OCI-LY1 (cell line): ENCODE data around the gene IL1RAPL1.

Experiments
- H2AFZ ChIP-seq: fragments of 200-600 bp; sonication (generic), shearing (Covaris generic); 2 replicates; pipeline ENCODE4 v1.6.0; 2014; ENCODE audit warnings: antibody characterized with exemption, mild to moderate bottlenecking, low read length
- H3F3A ChIP-seq: fragments of 200-600 bp; sonication (generic), shearing (Covaris generic); 2 replicates; pipeline ENCODE4 v1.6.0; 2014; ENCODE audit warnings: mild to moderate bottlenecking, antibody characterized with exemption, low read length, moderate library complexity; ENCODE audit not compliant: insufficient read depth
- H3K27ac ChIP-seq: fragments of 200-600 bp; sonication (generic); 2 replicates; pipeline ENCODE4 v1.5.1; 2014; ENCODE audit warnings: low read length, mixed run types, mild to moderate bottlenecking, low read depth; ENCODE audit not compliant: poor library complexity, severe bottlenecking
- H3K27me3 ChIP-seq: fragments of 200-600 bp; sonication (generic); 2 replicates; pipeline ENCODE4 v1.6.0; 2014; ENCODE audit warnings: antibody characterized with exemption, mild to moderate bottlenecking, low read length, moderate library complexity; ENCODE audit not compliant: insufficient read depth
- H3K36me3 ChIP-seq: fragments of 200-600 bp; sonication (generic); 2 replicates; pipeline ENCODE4 v1.6.1; 2014; ENCODE audit warnings: mild to moderate bottlenecking, antibody characterized with exemption, low read length, moderate library complexity, mixed read lengths; ENCODE audit not compliant: insufficient read depth
- H3K4me1 ChIP-seq: fragments of 200-600 bp; sonication (generic); 2 replicates; pipeline ENCODE4 v1.5.1; 2014; ENCODE audit warnings: mild to moderate bottlenecking, low read length, moderate library complexity; ENCODE audit not compliant: insufficient read depth, severe bottlenecking
- H3K4me2 ChIP-seq: fragments of 200-600 bp; sonication (generic), shearing (Covaris generic); 2 replicates; pipeline ENCODE4 v1.6.1; 2014; ENCODE audit warnings: low read length
- H3K4me3 ChIP-seq: fragments of 200-600 bp; sonication (generic); 2 replicates; pipeline ENCODE4 v1.5.1; 2014; ENCODE audit warnings: low read length, low read depth, mild to moderate bottlenecking, mixed read lengths; ENCODE audit not compliant: poor library complexity, severe bottlenecking
- H3K79me2 ChIP-seq: fragments of 200-600 bp; shearing (Covaris generic); 2 replicates; pipeline ENCODE4 v1.6.1; 2016; ENCODE audit warnings: mixed run types, low read length, mixed read lengths; ENCODE audit not compliant: insufficient read depth
- H3K9ac ChIP-seq: fragments of 200-600 bp; sonication (generic), shearing (Covaris generic); 2 replicates; pipeline ENCODE4 v1.6.1; 2014; ENCODE audit warnings: mild to moderate bottlenecking, low read length, mixed read lengths
- H3K9me2 ChIP-seq: fragments of 200-600 bp; sonication (generic), shearing (Covaris generic); 2 replicates; pipeline ENCODE4 v1.6.1; 2014; ENCODE audit warnings: low read depth, mild to moderate bottlenecking, low read length, mixed read lengths
- H3K9me3 ChIP-seq: fragments of 200-600 bp; shearing (Covaris generic); 2 replicates; pipeline ENCODE4 v1.6.1; 2014; ENCODE audit warnings: low read length, mixed read lengths
- H4K20me1 ChIP-seq: fragments of 200-600 bp; sonication (generic), shearing (Covaris generic); 2 replicates; pipeline ENCODE4 v1.6.0; 2016; ENCODE audit warnings: mild to moderate bottlenecking, low read length; ENCODE audit not compliant: insufficient read depth
- EZH2 ChIP-seq: fragments of 200-600 bp; sonication (generic), shearing (Covaris generic); IDR thresholded peaks from 2 replicates; pipeline ENCODE4 v1.8.0; 2017; ENCODE audit warnings: borderline replicate concordance, mixed run types, mild to moderate bottlenecking, antibody characterized with exemption, low read length, moderate library complexity, mixed read lengths
- TF ChIP-seq, protein P1 (sequence below): fragments of 200-600 bp; sonication (generic), shearing (Covaris generic); IDR thresholded peaks from 2 replicates; pipeline ENCODE4 v1.5.1; 2017; ENCODE audit warnings: mild to moderate bottlenecking, antibody characterized with exemption, low read length, moderate library complexity, mixed read lengths

Gene IL1RAPL1

DNA sequence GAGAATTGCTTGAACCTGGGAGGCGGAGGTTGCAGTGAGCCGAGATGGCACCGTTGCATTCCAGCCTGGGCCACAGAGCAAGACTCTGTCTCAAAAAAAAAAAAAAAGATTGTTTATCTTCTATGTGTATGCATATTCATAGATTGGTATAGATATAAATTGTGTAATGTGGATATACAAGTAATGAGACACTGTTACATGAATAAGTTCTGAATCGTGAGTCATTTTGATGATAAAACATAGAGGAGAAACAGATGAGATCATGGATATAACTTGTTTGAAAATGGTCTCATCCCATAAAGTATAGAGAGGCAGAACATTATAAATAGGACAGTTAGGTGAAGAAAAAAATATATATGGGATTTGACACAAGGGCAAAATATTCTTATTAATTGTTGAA lies 628.0 kb downstream of the IL1RAPL1 start:
- Histone ChIP-seq H2AFZ (no peak overlapping the region), H3K27ac (no peak overlapping the region), H3K9ac (no peak overlapping the region), H3K79me2 (no peaks in the 10 kb centered on the region), H3K4me1 (no peaks in the 10 kb centered on the region), H3K9me2 (no peaks in the 10 kb centered on the region), H3K36me3 (no peaks in the 10 kb centered on the region), H3F3A (no peaks in the 10 kb centered on the region), H3K27me3 (no peaks in the 10 kb centered on the region), H3K9me3 (no peaks in the 10 kb centered on the region), H4K20me1 (no peaks in the 10 kb centered on the region), H3K4me2 (no peak overlapping the region), H3K4me3 (no peak overlapping the region)
- no peak for TF ChIP-seq EZH2
- TF ChIP-seq, protein P1, sequence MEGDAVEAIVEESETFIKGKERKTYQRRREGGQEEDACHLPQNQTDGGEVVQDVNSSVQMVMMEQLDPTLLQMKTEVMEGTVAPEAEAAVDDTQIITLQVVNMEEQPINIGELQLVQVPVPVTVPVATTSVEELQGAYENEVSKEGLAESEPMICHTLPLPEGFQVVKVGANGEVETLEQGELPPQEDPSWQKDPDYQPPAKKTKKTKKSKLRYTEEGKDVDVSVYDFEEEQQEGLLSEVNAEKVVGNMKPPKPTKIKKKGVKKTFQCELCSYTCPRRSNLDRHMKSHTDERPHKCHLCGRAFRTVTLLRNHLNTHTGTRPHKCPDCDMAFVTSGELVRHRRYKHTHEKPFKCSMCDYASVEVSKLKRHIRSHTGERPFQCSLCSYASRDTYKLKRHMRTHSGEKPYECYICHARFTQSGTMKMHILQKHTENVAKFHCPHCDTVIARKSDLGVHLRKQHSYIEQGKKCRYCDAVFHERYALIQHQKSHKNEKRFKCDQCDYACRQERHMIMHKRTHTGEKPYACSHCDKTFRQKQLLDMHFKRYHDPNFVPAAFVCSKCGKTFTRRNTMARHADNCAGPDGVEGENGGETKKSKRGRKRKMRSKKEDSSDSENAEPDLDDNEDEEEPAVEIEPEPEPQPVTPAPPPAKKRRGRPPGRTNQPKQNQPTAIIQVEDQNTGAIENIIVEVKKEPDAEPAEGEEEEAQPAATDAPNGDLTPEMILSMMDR = no peak

DNA sequence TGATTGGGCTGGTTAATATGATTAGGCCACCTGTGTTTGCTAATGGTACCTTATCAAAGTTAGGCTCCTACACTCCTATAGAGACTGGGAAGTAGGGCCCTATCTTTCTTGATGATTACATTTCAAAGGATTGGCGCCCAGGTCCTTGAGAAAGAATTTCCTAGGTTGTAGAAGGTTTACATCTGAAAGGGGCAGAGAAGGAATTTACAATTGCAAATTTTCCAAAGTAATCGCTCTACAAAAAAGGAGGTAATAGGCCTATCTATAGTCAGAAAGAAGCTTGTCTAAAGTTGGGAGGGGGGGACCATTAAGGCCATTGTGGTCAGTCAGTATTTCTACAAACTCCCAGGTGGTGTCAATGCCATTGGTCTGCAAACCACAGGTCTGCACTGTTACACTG lies 638.4 kb downstream of the IL1RAPL1 start:
- H3K4me1 ChIP-seq = no peaks in the 10 kb centered on the region
- no peaks in the 10 kb centered on the region for H4K20me1 ChIP-seq
- no peaks in the 10 kb centered on the region for H3K79me2 ChIP-seq
- H3K9me3 ChIP-seq = no peaks in the 10 kb centered on the region
- H3K27ac ChIP-seq = no peak overlapping the region
- no peaks in the 10 kb centered on the region for H3K9me2 ChIP-seq
- H3K4me2 ChIP-seq = no peak overlapping the region
- no peaks in the 10 kb centered on the region for H3K36me3 ChIP-seq
- H3K4me3 ChIP-seq = no peak overlapping the region
- no peaks in the 10 kb centered on the region for H3F3A ChIP-seq
- no peak overlapping the region for H3K9ac ChIP-seq
- H2AFZ ChIP-seq = no peak overlapping the region
- TF ChIP-seq, protein P1 = no peak
- TF ChIP-seq EZH2 = no peak
- no peaks in the 10 kb centered on the region for H3K27me3 ChIP-seq

DNA sequence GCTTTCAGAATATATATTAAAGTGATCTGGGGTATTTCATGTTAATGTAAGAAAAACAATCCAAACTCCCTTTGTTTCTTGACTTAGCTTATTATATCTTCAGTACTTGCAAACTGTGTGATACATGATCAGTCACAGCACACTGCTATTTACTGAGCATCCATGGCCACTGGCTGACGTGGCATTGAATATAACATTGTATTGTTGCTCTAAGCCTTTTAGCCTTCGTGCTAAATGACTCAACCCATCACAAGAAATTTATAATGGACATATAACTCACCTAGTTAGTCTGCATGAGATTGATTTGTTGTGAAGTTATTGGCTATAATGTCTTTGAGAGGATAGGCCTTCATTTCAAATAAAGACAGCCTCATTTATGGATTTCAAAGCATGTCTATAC lies 642.6 kb downstream of the IL1RAPL1 start:
- no peak for TF ChIP-seq EZH2
- TF ChIP-seq, protein P1 = no peak
- no peaks in the 10 kb centered on the region for H3K36me3 ChIP-seq
- H2AFZ ChIP-seq = no peak overlapping the region
- H3K9me3 ChIP-seq = no peaks in the 10 kb centered on the region
- H3K4me2 ChIP-seq = no peak overlapping the region
- H3K9me2 ChIP-seq = no peaks in the 10 kb centered on the region
- no peaks in the 10 kb centered on the region for H3F3A ChIP-seq
- H3K4me1 ChIP-seq = no peaks in the 10 kb centered on the region
- H3K27me3 ChIP-seq = no peaks in the 10 kb centered on the region
- no peaks in the 10 kb centered on the region for H3K79me2 ChIP-seq
- no peaks in the 10 kb centered on the region for H4K20me1 ChIP-seq
- no peak overlapping the region for H3K4me3 ChIP-seq
- no peak overlapping the region for H3K9ac ChIP-seq
- no peak overlapping the region for H3K27ac ChIP-seq
